ENCODE data around the gene CDH23.

DNA sequence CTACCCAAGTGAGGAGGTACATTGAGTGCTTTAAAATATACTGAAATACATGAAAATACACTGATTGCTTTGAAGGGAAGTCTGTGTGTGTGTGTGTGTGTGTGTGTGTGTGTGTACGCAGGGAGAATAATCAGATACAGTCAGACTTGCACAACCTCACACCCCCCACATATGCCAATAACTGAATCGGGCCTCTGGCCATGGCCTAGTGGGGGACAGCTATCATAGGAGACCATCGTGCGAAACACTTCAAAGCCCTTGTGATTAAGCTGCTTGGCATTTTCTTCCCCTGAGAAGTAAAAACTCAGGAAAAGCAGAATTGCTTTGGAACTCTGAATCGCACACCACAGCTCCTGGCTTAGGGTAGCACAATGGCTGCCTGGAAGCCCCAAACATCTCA, 187.7 kb downstream of the CDH23 start:
- TF ChIP-seq, protein P1, sequence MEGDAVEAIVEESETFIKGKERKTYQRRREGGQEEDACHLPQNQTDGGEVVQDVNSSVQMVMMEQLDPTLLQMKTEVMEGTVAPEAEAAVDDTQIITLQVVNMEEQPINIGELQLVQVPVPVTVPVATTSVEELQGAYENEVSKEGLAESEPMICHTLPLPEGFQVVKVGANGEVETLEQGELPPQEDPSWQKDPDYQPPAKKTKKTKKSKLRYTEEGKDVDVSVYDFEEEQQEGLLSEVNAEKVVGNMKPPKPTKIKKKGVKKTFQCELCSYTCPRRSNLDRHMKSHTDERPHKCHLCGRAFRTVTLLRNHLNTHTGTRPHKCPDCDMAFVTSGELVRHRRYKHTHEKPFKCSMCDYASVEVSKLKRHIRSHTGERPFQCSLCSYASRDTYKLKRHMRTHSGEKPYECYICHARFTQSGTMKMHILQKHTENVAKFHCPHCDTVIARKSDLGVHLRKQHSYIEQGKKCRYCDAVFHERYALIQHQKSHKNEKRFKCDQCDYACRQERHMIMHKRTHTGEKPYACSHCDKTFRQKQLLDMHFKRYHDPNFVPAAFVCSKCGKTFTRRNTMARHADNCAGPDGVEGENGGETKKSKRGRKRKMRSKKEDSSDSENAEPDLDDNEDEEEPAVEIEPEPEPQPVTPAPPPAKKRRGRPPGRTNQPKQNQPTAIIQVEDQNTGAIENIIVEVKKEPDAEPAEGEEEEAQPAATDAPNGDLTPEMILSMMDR (conservative IDR thresholded peaks at IDR 0.05 in 1 of 2, IDR thresholded peaks at IDR 0.05 in 1 of 2; ENCODE audit: extremely low read depth in 1 of 2, insufficient read depth in 1 of 2, low read depth in 1 of 2, low read length in 2 of 2) = no peak
- no peak for TF ChIP-seq EZH2 (IDR thresholded peaks at IDR 0.05; ENCODE audit: borderline replicate concordance, low read length)
